ENCODE data around the gene SLC49A3.

GRCh38 chr4:656436-657337 is 32.3 kb downstream of the SLC49A3 start:
- TF ChIP-seq CTCF (conservative IDR thresholded peaks at IDR 0.05; ENCODE audit: low read length) (no peak), EZH2phosphoT487 (IDR thresholded peaks at IDR 0.05; ENCODE audit: borderline replicate concordance) (no peak)
